Mesenchymal stem cell (in vitro differentiated cells and primary cell): ENCODE data around the gene PBX2.

Experiments used
- DNase-seq: peaks from one replicate; pipeline ENCODE4 v3.0.0-alpha.2; 2013
- H2AFZ ChIP-seq: one replicate; pipeline ENCODE4 v1.6.1; 2013; ENCODE audit warnings: low read depth, mild to moderate bottlenecking, control low read depth, inconsistent platforms, low read length, moderate library complexity
- H2AK5ac ChIP-seq: 2 replicates; pipeline ENCODE4 v1.6.1; 2013; ENCODE audit warnings: low read length, moderate library complexity, mild to moderate bottlenecking, inconsistent platforms; ENCODE audit not compliant: severe bottlenecking
- H2BK120ac ChIP-seq: one replicate; pipeline ENCODE4 v1.6.1; 2013; ENCODE audit warnings: low read depth, mild to moderate bottlenecking, inconsistent platforms, low read length, moderate library complexity
- H2BK12ac ChIP-seq, 2 experiments: one replicate each; pipeline ENCODE4 v1.6.1; 2013; ENCODE audit warnings: inconsistent platforms in 2 of 2, low read length in 2 of 2, mild to moderate bottlenecking in 2 of 2, moderate library complexity in 2 of 2, control low read depth in 1 of 2
- H2BK15ac ChIP-seq: one replicate; pipeline ENCODE4 v1.6.1; 2013; ENCODE audit warnings: mild to moderate bottlenecking, low read depth, inconsistent platforms; ENCODE audit not compliant: poor library complexity, severe bottlenecking
- H2BK5ac ChIP-seq: 2 replicates; pipeline ENCODE4 v1.6.1; 2013; ENCODE audit warnings: low read depth, mild to moderate bottlenecking, low read length, control low read depth, inconsistent platforms; ENCODE audit not compliant: poor library complexity, severe bottlenecking
- H3K14ac ChIP-seq, 2 experiments: one replicate each; pipeline ENCODE4 v1.6.1; 2013; ENCODE audit warnings: inconsistent platforms in 2 of 2, low read length in 2 of 2, control low read depth in 1 of 2, mild to moderate bottlenecking in 1 of 2, moderate library complexity in 1 of 2
- H3K18ac ChIP-seq, 2 experiments: one replicate each; pipeline ENCODE4 v1.6.1; 2013; ENCODE audit warnings: inconsistent platforms in 2 of 2, low read length in 2 of 2, control low read depth in 1 of 2, low read depth in 1 of 2, mild to moderate bottlenecking in 1 of 2
- H3K23ac ChIP-seq, 2 experiments: one replicate each; pipeline ENCODE4 v1.6.1; 2013; ENCODE audit warnings: inconsistent platforms in 2 of 2, low read length in 2 of 2, mild to moderate bottlenecking in 2 of 2, moderate library complexity in 2 of 2, control low read depth in 1 of 2
- H3K27ac ChIP-seq: 2 replicates; pipeline ENCODE4 v1.5.1; 2013; ENCODE audit warnings: mild to moderate bottlenecking, moderate library complexity, low read length, control low read depth, inconsistent platforms; ENCODE audit not compliant: poor library complexity, severe bottlenecking
- H3K27me3 ChIP-seq, 2 experiments: 2 replicates each; pipeline versions ENCODE4 v1.6.1 to v1.7.0; 2013; ENCODE audit warnings: low read length in 2 of 2, mild to moderate bottlenecking in 2 of 2, moderate library complexity in 2 of 2, control low read depth in 1 of 2, inconsistent platforms in 1 of 2; ENCODE audit not compliant: control insufficient read depth in 1 of 2, insufficient read depth in 1 of 2
- H3K36me3 ChIP-seq, 2 experiments: 2 replicates each; pipeline versions ENCODE4 v1.6.1 to v1.7.0; 2013; ENCODE audit warnings: low read length in 2 of 2, control low read depth in 1 of 2, inconsistent platforms in 1 of 2, low read depth in 1 of 2, mild to moderate bottlenecking in 1 of 2; ENCODE audit not compliant: insufficient read depth in 2 of 2, control insufficient read depth in 1 of 2
- H3K4ac ChIP-seq, 2 experiments: one replicate each; pipeline ENCODE4 v1.6.1; 2013; ENCODE audit warnings: inconsistent platforms in 2 of 2, low read length in 2 of 2, mild to moderate bottlenecking in 2 of 2, moderate library complexity in 2 of 2, control low read depth in 1 of 2, low read depth in 1 of 2
- H3K4me1 ChIP-seq: 2 replicates; pipeline ENCODE4 v1.6.1; 2013; ENCODE audit warnings: low read depth, low read length, control low read depth; ENCODE audit not compliant: control insufficient read depth, insufficient read depth
- H3K4me2 ChIP-seq: 2 replicates; pipeline ENCODE4 v1.6.1; 2013; ENCODE audit warnings: low read length, mild to moderate bottlenecking, inconsistent platforms; ENCODE audit not compliant: poor library complexity, severe bottlenecking
- H3K4me3 ChIP-seq, 2 experiments: 2 replicates each; pipeline versions ENCODE4 v1.5.1 to v1.7.0; 2013; ENCODE audit warnings: low read length in 2 of 2, mild to moderate bottlenecking in 2 of 2, control low read depth in 1 of 2, low read depth in 1 of 2; ENCODE audit not compliant: insufficient read depth in 1 of 2
- H3K79me1 ChIP-seq: replicated peaks from 2 replicates; pipeline ENCODE4 v1.6.1; 2013; ENCODE audit warnings: mild to moderate bottlenecking, control low read depth, low read length, inconsistent platforms; ENCODE audit not compliant: poor library complexity, severe bottlenecking
- H3K9ac ChIP-seq: 2 replicates; pipeline ENCODE4 v1.7.0; 2013; ENCODE audit warnings: mild to moderate bottlenecking, low read length, moderate library complexity
- H3K9me3 ChIP-seq: 2 replicates; pipeline ENCODE4 v1.7.0; 2013; ENCODE audit warnings: mild to moderate bottlenecking, low read length; ENCODE audit not compliant: control insufficient read depth
- H4K8ac ChIP-seq: one replicate; pipeline ENCODE4 v1.6.1; 2013; ENCODE audit warnings: inconsistent platforms, mild to moderate bottlenecking, low read length, moderate library complexity
- H4K91ac ChIP-seq: one replicate; pipeline ENCODE4 v1.6.1; 2013; ENCODE audit warnings: mild to moderate bottlenecking, low read length, inconsistent platforms
- WGBS: methylation state at CpG from one replicate; pipeline ENCODE4 v1.1.7; 2013; ENCODE audit warnings: mixed read lengths; 5-methylcytosine and 5-hydroxymethylcytosine counted together

PBX2 gene

DNA sequence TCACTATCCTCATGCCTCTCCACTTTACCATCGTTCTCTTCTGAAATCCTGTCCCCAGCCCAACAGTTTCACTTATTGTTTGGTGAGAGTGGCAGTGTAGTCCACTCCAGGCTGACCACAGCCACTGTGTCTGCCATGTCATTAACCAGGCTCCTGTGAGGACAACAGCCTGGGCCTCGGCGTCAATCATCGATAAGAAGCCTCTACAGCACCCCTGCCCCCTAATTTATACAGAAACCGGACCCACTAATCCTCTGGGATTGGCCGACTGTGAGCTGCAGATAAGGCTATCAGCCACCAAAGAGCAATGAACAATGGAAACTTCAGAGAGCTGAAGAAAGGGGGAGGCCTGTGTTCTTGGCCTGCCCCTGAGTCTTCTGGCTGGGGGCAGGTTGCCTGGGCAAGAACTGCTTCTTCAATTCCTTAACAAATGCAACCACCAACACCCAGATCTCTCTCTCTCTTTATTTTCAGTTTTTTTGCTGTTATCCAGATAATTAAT lies 22.2 kb downstream of the PBX2 start:
- no peaks in the 10 kb centered on the region for H3K27me3 ChIP-seq
- WGBS: 92% methylated on average over 6 of the region's 6 CpGs
- H2BK15ac ChIP-seq: no peak overlapping the region
- H3K4me2 ChIP-seq: no peak overlapping the region
- no peak overlapping the region for H3K4ac ChIP-seq
- no peak overlapping the region for H2AK5ac ChIP-seq
- no peak overlapping the region for H4K8ac ChIP-seq
- no peak overlapping the region for H3K9ac ChIP-seq
- H3K14ac ChIP-seq: no peak overlapping the region
- H2BK5ac ChIP-seq: no peak overlapping the region
- no peak overlapping the region for H2AFZ ChIP-seq
- no peak overlapping the region for H3K18ac ChIP-seq
- peaks cover 21% of the 10 kb centered on the region for H3K79me1 ChIP-seq
- H3K23ac ChIP-seq: no peak overlapping the region
- no peak overlapping the region for H3K27ac ChIP-seq
- H2BK12ac ChIP-seq: no peak overlapping the region
- no peak overlapping the region for H2BK120ac ChIP-seq
- H3K4me1 ChIP-seq: peaks cover 8% of the 10 kb centered on the region
- peaks cover 72 to 73% of the 10 kb centered on the region in 2 experiments for H3K36me3 ChIP-seq
- no peaks in the 10 kb centered on the region for H3K9me3 ChIP-seq
- no peak overlapping the region for H4K91ac ChIP-seq
- DNase-seq: no peak
- H3K4me3 ChIP-seq: no peak overlapping the region

DNA sequence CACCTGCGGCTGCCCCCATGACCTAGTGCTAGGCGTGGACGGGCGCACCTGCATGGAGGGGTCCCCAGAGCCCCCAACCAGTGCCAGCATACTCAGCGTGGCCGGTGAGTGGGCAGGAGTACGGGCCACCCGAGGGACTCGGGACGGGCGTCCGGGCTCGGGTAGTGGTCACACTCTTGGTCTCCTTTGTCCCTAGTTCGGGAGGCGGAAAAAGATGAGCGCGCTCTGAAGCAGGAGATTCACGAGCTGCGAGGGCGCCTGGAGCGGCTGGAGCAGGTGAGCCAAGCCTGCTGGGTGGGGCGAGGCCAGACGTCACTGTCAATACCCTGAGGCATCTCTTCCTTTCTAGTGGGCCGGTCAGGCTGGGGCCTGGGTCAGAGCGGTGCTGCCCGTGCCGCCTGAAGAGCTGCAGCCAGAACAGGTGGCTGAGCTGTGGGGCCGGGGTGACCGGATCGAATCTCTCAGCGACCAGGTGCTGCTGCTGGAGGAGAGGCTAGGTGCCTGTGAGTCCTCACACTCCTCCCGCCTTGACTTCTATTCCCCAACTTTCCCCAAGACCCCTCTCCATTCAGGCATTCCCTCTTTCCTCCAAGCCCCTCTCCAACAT lies 22.7 kb downstream of the PBX2 start:
- WGBS: 96% methylated on average over 32 of the region's 32 CpGs
- no peak overlapping the region for H2AK5ac ChIP-seq
- no peak overlapping the region for H4K8ac ChIP-seq
- peaks cover 8% of the 10 kb centered on the region for H3K4me1 ChIP-seq
- no peak overlapping the region for H3K4ac ChIP-seq
- H3K36me3 ChIP-seq: peaks cover 77 to 78% of the 10 kb centered on the region in 2 experiments
- H2BK15ac ChIP-seq: no peak overlapping the region
- DNase-seq: no peak
- H2AFZ ChIP-seq: no peak overlapping the region
- no peak overlapping the region for H3K4me3 ChIP-seq
- H3K23ac ChIP-seq: no peak overlapping the region
- peak overlapping the region; percentile 5 for H4K91ac ChIP-seq
- no peak overlapping the region for H3K4me2 ChIP-seq
- no peak overlapping the region for H2BK120ac ChIP-seq
- H3K9ac ChIP-seq: no peak overlapping the region
- no peak overlapping the region for H3K18ac ChIP-seq
- no peak overlapping the region for H3K27ac ChIP-seq
- H3K9me3 ChIP-seq: no peaks in the 10 kb centered on the region
- no peak overlapping the region for H2BK5ac ChIP-seq
- H3K27me3 ChIP-seq: no peaks in the 10 kb centered on the region
- no peak overlapping the region for H3K14ac ChIP-seq
- no peak overlapping the region for H2BK12ac ChIP-seq
- peaks cover 21% of the 10 kb centered on the region for H3K79me1 ChIP-seq

DNA sequence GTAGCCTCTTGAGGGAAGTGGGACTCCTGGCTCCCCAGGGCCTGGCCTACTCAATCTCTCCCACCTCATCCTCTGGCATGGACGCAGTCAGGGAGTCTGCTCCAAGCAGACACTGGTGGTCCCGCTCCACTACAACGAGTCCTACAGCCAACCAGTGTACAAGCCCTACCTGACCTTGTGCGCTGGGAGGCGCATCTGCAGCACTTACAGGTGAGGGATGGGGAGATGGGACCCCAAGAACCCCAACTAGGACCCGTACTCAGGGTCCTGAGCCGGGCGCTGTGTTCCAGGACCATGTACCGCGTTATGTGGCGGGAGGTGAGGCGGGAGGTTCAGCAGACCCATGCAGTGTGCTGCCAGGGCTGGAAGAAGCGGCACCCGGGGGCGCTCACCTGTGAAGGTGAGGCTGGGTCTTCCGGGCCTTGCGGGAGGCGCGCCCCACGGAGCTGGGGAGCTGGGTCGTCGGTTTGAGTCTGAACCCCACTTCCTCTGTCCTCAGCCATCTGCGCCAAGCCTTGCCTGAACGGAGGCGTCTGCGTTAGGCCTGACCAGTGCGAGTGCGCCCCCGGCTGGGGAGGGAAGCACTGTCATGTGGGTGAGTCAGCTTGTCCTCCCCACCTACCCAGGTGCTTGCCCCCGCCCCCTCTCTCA lies 23.5 kb downstream of the PBX2 start:
- Histone ChIP-seq H3K4me2 (no peak overlapping the region), H3K4me1 (peaks cover 8% of the 10 kb centered on the region), H4K91ac (no peak overlapping the region), H3K27me3 (no peaks in the 10 kb centered on the region), H2BK120ac (no peak overlapping the region), H3K36me3 (peaks cover 77 to 81% of the 10 kb centered on the region in 2 experiments), H3K23ac (no peak overlapping the region), H3K14ac (no peak overlapping the region), H3K27ac (no peak overlapping the region), H3K4ac (no peak overlapping the region), H3K18ac (no peak overlapping the region), H3K79me1 (peaks cover 21% of the 10 kb centered on the region), H2BK15ac (no peak overlapping the region), H3K9me3 (no peaks in the 10 kb centered on the region), H2AFZ (no peak overlapping the region), H3K4me3 (no peak overlapping the region), H2AK5ac (no peak overlapping the region), H2BK12ac (no peak overlapping the region), H3K9ac (no peak overlapping the region), H4K8ac (no peak overlapping the region), H2BK5ac (no peak overlapping the region)
- WGBS: 91% methylated on average over 30 of the region's 30 CpGs
- DNase-seq: no peak

DNA sequence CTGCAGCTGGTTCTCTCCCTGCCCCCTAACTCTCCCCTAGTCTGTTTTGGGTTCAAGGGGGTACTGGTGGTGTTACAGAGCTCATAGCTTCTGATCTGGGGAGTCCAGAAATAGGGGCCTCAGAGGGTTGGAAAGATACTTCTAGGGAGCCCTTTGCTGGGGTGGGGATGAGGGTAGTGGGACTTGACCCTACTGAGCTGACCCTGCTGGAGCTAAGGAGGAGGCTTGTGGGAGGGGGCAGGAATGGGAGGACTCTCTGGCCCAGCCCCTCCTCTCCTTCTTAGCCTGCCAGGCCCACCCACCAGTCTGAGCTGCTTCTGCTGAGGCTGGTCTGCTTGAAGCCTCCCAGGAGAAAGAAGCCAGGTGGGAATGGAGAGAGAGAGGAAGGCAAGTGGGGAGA lies 25.7 kb downstream of the PBX2 start, which contains the start of gene EGFL8:
Gene EGFL8 (plus strand): TSS at position 301 of the 400 bp plus-strand sequence. CDS start 1,571 bp downstream, outside the sequence.
- Histone ChIP-seq H3K36me3 (peaks cover 55 to 59% of the 10 kb centered on the region in 2 experiments), H3K4me3 (no peak within 1 kb of the TSS), H3K9me3 (no peaks in the 10 kb centered on the region), H3K27ac (no peak within 1 kb of the TSS), H4K91ac (no peak within 1 kb of the TSS), H3K79me1 (peaks cover 12% of the 10 kb centered on the region), H2AK5ac (no peak within 1 kb of the TSS), H3K14ac (no peak within 1 kb of the TSS), H3K18ac (no peak within 1 kb of the TSS), H2AFZ (no peak within 1 kb of the TSS), H2BK15ac (no peak within 1 kb of the TSS), H3K27me3 (no peaks in the 10 kb centered on the region), H2BK5ac (no peak within 1 kb of the TSS), H3K23ac (no peak within 1 kb of the TSS), H3K4ac (no peak within 1 kb of the TSS), H3K4me1 (peaks cover 4% of the 10 kb centered on the region), H4K8ac (no peak within 1 kb of the TSS), H2BK120ac (no peak within 1 kb of the TSS), H3K4me2 (no peak within 1 kb of the TSS), H2BK12ac (no peak within 1 kb of the TSS), H3K9ac (no peak within 1 kb of the TSS)
- DNase-seq: no peak
